ENCODE results near the gene PAM16. TPM values are rescaled to one million over a fixed set of nuclear protein-coding genes. Genes with fewer than 3 reads are reported as not detected.

PAM16 gene
- total RNA-seq, 1 experiment from 2014 or later = 80.7 TPM

DNA sequence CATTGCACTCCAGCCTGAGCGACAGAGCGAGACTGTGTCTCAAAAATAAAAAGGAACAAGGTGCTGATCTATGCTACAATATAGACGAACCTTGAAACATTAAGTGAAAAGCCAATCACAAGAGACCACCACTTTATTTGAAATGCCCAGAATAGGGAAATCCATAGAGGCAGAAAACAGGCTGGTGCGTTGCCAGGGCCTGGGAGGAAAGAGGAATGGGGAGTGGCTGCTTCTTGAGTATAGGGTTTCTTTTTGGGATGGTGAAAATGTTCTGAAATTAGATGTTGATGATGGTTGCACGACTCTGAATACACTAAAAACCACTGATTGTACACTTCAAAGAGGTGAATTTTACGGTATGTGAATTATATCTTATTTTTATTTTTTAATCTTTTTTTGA is 55.5 kb downstream of the PAM16 start:
- in situ Hi-C loops (cut with HindIII; ENCODE audit: low pct_unique_long_range_greater_than_20kb, low sequenced_read_pairs) = no loop called here
- DNase-seq (ENCODE audit: low read depth) = no peak

DNA sequence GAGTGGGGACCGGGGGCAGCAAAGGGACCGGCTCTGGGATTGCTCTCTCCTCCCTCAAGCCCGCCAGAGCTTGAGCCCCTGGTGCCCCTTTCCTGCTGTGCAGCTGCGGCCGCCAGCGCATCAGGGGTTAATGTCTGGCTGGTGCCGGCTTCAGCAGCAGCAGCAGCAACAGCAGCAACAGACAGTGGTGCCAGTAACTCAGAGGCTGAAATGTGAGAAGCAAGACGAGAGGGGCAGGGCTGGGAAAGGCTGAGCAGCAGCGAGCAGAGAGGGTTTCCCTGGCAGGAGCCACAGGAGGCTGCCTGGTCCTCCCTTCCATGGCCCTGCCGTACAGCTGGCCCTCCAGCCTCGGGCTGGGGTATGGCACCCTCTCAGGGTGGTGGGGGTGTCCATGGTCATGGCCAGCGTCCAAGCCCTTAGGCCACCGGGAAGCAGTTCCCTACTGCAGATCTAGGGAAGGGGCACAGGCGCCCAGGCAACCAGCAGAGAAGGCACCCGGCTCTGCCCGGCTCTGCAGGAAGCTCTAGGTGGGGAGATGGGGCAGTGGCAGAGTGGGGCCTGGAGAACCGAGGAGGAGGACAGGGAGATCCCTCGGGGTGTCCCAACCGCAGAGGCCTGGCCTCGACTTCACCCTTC is 57.2 kb downstream of the PAM16 start:
- in situ Hi-C loops (cut with HindIII; ENCODE audit: low pct_unique_long_range_greater_than_20kb, low sequenced_read_pairs) = no loop called here
- DNase-seq (ENCODE audit: low read depth) = peak; percentile 71

DNA sequence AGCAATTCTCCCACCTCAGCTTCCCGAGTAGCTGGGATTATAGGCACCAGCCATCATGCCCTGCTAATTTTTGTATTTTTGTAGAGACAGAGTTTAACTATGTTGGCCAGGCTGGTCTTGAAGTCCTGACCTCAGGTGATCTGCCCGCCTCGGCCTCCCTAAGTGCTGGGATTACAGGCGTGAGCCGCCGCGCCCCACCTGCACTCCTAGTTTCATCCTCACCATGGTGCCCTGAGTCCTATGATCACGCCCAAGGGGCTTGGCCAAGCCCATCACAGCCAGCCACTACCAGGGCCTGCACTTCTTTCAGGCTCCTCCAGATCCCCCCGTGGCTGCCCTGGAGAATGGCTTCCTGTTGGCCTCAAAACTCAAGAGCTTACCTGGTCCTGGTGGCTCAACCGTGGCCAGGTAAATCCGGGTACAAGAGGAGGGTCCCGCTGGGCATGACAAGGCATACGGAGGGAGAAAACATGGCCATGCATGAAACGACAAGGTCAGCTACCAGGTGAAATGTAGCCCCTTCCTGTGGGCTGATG is 57.9 kb downstream of the PAM16 start:
- in situ Hi-C loops (cut with HindIII; ENCODE audit: low pct_unique_long_range_greater_than_20kb, low sequenced_read_pairs) = no loop called here

DNA sequence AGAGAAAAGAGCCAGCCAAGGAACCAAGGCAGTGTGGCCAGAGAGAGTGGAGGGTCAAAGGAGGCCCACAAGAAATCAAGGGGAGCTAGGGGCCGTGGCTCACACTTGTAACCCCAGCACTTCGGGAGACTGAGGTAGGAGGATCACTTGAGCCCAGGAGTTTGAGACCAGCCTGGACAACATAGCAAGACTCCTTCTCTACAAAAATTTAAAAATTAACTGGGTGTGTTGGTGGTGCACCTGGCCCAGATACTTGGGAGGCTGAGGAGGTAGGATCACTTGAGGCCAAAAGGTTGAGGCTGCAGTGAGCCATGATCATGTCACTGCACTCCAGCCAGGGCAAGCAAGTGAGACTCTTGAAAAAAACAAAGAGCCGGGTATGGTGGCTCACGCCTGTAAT is 59.4 kb downstream of the PAM16 start:
- no peak for DNase-seq (ENCODE audit: low read depth)
- in situ Hi-C loops (cut with HindIII; ENCODE audit: low pct_unique_long_range_greater_than_20kb, low sequenced_read_pairs) = no loop called here

More for the DNA sequence above, 57.9 kb downstream of the PAM16 start:
- DNase-seq (ENCODE audit: low read depth) = no peak

Other genes with a start within 250 kb of the PAM16 start
- gene ADCY9, start 234.9 kb downstream of the PAM16 start, total RNA-seq (2014; rRNA removed; shearing (Covaris generic); ENCODE audit: low replicate concordance) = 7.8 and 26.1 TPM in 2 replicates
- not detected in 2 replicates for gene SRL, start 109.2 kb downstream of the PAM16 start, total RNA-seq (2014; rRNA removed; shearing (Covaris generic); ENCODE audit: low replicate concordance)
- gene TFAP4, start 78.3 kb downstream of the PAM16 start, total RNA-seq (2014; rRNA removed; shearing (Covaris generic); ENCODE audit: low replicate concordance) = 35.1 TPM in 2 replicates
- 5.7 and 7.4 TPM in 2 replicates for gene GLIS2, start 35.3 kb downstream of the PAM16 start, total RNA-seq (2014; rRNA removed; shearing (Covaris generic); ENCODE audit: low replicate concordance)
- gene VASN, start 20.5 kb upstream of the PAM16 start, total RNA-seq (2014; rRNA removed; shearing (Covaris generic); ENCODE audit: low replicate concordance) = 4.3 and 5.5 TPM in 2 replicates
- 31.7 and 44.7 TPM in 2 replicates for gene CORO7, start 65.3 kb upstream of the PAM16 start, total RNA-seq (2014; rRNA removed; shearing (Covaris generic); ENCODE audit: low replicate concordance)
- 106 and 136 TPM in 2 replicates for gene DNAJA3, start 74.5 kb upstream of the PAM16 start, total RNA-seq (2014; rRNA removed; shearing (Covaris generic); ENCODE audit: low replicate concordance)
- gene NMRAL1, start 123.3 kb upstream of the PAM16 start, total RNA-seq (2014; rRNA removed; shearing (Covaris generic); ENCODE audit: low replicate concordance) = 211 and 290 TPM in 2 replicates
- 59.7 and 65.0 TPM in 2 replicates for gene HMOX2, start 125.1 kb upstream of the PAM16 start, total RNA-seq (2014; rRNA removed; shearing (Covaris generic); ENCODE audit: low replicate concordance)
- 0.20 and 1.3 TPM in 2 replicates for gene CDIP1, start 187.5 kb upstream of the PAM16 start, total RNA-seq (2014; rRNA removed; shearing (Covaris generic); ENCODE audit: low replicate concordance)
- gene C16orf96, start 205.0 kb upstream of the PAM16 start, total RNA-seq (2014; rRNA removed; shearing (Covaris generic); ENCODE audit: low replicate concordance) = not detected in 2 replicates

Measured in Caki2 (cell line).